Osteocyte (in vitro differentiated cells): ENCODE data around the gene FAAP20. TPM values are rescaled to one million over a fixed set of nuclear protein-coding genes. Genes with fewer than 3 reads are reported as not detected.

Source experiments
- DNase-seq: peaks from one replicate; pipeline ENCODE4 v3.0.0; 2021; ENCODE audit warnings: mixed read lengths; ENCODE audit not compliant: unreplicated experiment; ENCODE audit errors: extremely low spot score
- H3K27ac Mint-ChIP-seq: one replicate; pipeline ENCODE4 v1.8.0; 2021; ENCODE audit warnings: mild to moderate bottlenecking, mixed read lengths; ENCODE audit not compliant: unreplicated experiment
- H3K27me3 Mint-ChIP-seq: one replicate; pipeline ENCODE4 v1.8.0; 2021; ENCODE audit warnings: mixed read lengths; ENCODE audit not compliant: unreplicated experiment
- H3K36me3 Mint-ChIP-seq: one replicate; pipeline ENCODE4 v1.8.0; 2021; ENCODE audit warnings: mixed read lengths; ENCODE audit not compliant: unreplicated experiment
- H3K4me1 Mint-ChIP-seq: one replicate; pipeline ENCODE4 v1.8.0; 2021; ENCODE audit warnings: mixed read lengths; ENCODE audit not compliant: unreplicated experiment
- H3K4me3 Mint-ChIP-seq: one replicate; pipeline ENCODE4 v1.8.0; 2021; ENCODE audit warnings: mild to moderate bottlenecking, moderate library complexity, mixed read lengths; ENCODE audit not compliant: unreplicated experiment
- H3K9me3 Mint-ChIP-seq: one replicate; pipeline ENCODE4 v1.8.0; 2021; ENCODE audit warnings: mixed read lengths; ENCODE audit not compliant: unreplicated experiment
- CTCF ChIP-seq: fragments of 200-600 bp; sonication (generic); IDR thresholded peaks from 2 replicates; pipeline ENCODE4 v1.5.0; 2021; ENCODE audit warnings: antibody characterized with exemption, mild to moderate bottlenecking, moderate library complexity
- total RNA-seq: library from RNA; stranded (reverse); gene quantifications from 2 replicates; pipeline ENCODE4 v1.2.1, GENCODE V29; 2021

The FAAP20 gene
- total RNA-seq, 1 donor from 2014 or later: 90.4 TPM

GRCh38 chr1:2165646-2166045, 28.9 kb downstream of the FAAP20 start:
- no peaks in the 10 kb centered on the region for H3K36me3 Mint-ChIP-seq
- no peaks in the 10 kb centered on the region for H3K9me3 Mint-ChIP-seq
- TF ChIP-seq CTCF: no peak
- no peak overlapping the region for H3K4me3 Mint-ChIP-seq
- peaks cover 5% of the 10 kb centered on the region for H3K27me3 Mint-ChIP-seq
- no peak for DNase-seq
- H3K27ac Mint-ChIP-seq: no peak overlapping the region
- H3K4me1 Mint-ChIP-seq: no peaks in the 10 kb centered on the region

GRCh38 chr1:2163205-2163604, 31.4 kb downstream of the FAAP20 start:
- no peak for DNase-seq
- no peaks in the 10 kb centered on the region for H3K36me3 Mint-ChIP-seq
- H3K4me3 Mint-ChIP-seq: no peak overlapping the region
- no peak for TF ChIP-seq CTCF
- no peaks in the 10 kb centered on the region for H3K4me1 Mint-ChIP-seq
- H3K9me3 Mint-ChIP-seq: no peaks in the 10 kb centered on the region
- H3K27me3 Mint-ChIP-seq: no peaks in the 10 kb centered on the region
- no peak overlapping the region for H3K27ac Mint-ChIP-seq

- Mint-ChIP-seq H3K27ac (no peak overlapping the region), H3K4me1 (no peaks in the 10 kb centered on the region), H3K36me3 (no peaks in the 10 kb centered on the region), H3K9me3 (no peaks in the 10 kb centered on the region), H3K4me3 (no peak overlapping the region), H3K27me3 (no peaks in the 10 kb centered on the region)
- no peak for TF ChIP-seq CTCF
- no peak for DNase-seq
Observed at GRCh38 chr1:2160451-2161300, 33.9 kb downstream of the FAAP20 start.

- DNase-seq: no peak
- no peak overlapping the region for H3K27ac Mint-ChIP-seq
- H3K9me3 Mint-ChIP-seq: no peaks in the 10 kb centered on the region
- no peak overlapping the region for H3K4me3 Mint-ChIP-seq
- H3K36me3 Mint-ChIP-seq: no peaks in the 10 kb centered on the region
- TF ChIP-seq CTCF: no peak
- H3K4me1 Mint-ChIP-seq: no peaks in the 10 kb centered on the region
- no peaks in the 10 kb centered on the region for H3K27me3 Mint-ChIP-seq
Observed at GRCh38 chr1:2159124-2159523, 35.4 kb downstream of the FAAP20 start.

GRCh38 chr1:2158272-2158671, 36.3 kb downstream of the FAAP20 start:
- Mint-ChIP-seq H3K4me3 (no peak overlapping the region), H3K27me3 (no peaks in the 10 kb centered on the region), H3K27ac (no peak overlapping the region), H3K9me3 (no peaks in the 10 kb centered on the region), H3K4me1 (no peaks in the 10 kb centered on the region), H3K36me3 (no peaks in the 10 kb centered on the region)
- DNase-seq: no peak
- no peak for TF ChIP-seq CTCF
